WTC11 (cell line): Measurements from ENCODE around the gene FGF22. TPM values are rescaled to one million over a fixed set of nuclear protein-coding genes. Genes with fewer than 3 reads are reported as not detected.

ENCODE experiments used
- ATAC-seq: fragments of 200-7000 bp; cut with Tn5 transposase; 2 replicates; pipeline ENCODE4 v1.10.0; 2021; ENCODE audit warnings: mild to moderate bottlenecking, moderate library complexity
- CTCF ChIA-PET: fragments of 300-600 bp; sonication (Branson Sonifier 250); formaldehyde crosslinking; loops from one replicate; lab custom pipeline; 2021; ENCODE audit warnings: antibody characterized with exemption; lab: Charles Lee
- POLR2A ChIA-PET: fragments of 350-600 bp; sonication (Branson Sonifier 250); formaldehyde crosslinking; loops from one replicate; lab custom pipeline; 2021; ENCODE audit warnings: antibody characterized with exemption; lab: Charles Lee
- DNase-seq: peaks from one replicate; pipeline ENCODE4 v3.0.0; 2021; ENCODE audit warnings: low spot score
- H3K27ac Mint-ChIP-seq: 2 replicates; pipeline ENCODE4 v1.8.0; 2021; ENCODE audit warnings: mixed read lengths
- H3K27me3 Mint-ChIP-seq: 2 replicates; pipeline ENCODE4 v1.8.0; 2021; ENCODE audit warnings: low read depth, mild to moderate bottlenecking, moderate library complexity, mixed read lengths
- H3K36me3 Mint-ChIP-seq: 2 replicates; pipeline ENCODE4 v1.8.0; 2021; ENCODE audit warnings: mixed read lengths
- H3K4me1 Mint-ChIP-seq: 2 replicates; pipeline ENCODE4 v1.8.0; 2022; ENCODE audit warnings: mixed read lengths
- H3K4me3 Mint-ChIP-seq: 2 replicates; pipeline ENCODE4 v1.8.0; 2021; ENCODE audit warnings: mild to moderate bottlenecking, moderate library complexity, mixed read lengths
- H3K9me3 Mint-ChIP-seq: 2 replicates; pipeline ENCODE4 v1.8.0; 2021; ENCODE audit warnings: mixed read lengths
- ELF4 ChIP-seq: sonication (generic); formaldehyde crosslinking; IDR thresholded peaks from 2 replicates; pipeline ENCODE4 v1.8.1; 2022; ENCODE audit warnings: low read depth, mild to moderate bottlenecking, moderate library complexity, missing genetic modification reagents
- FOXP1 ChIP-seq: sonication (generic); formaldehyde crosslinking; IDR thresholded peaks from 2 replicates; pipeline ENCODE4 v1.8.0; 2022; ENCODE audit warnings: missing genetic modification reagents, mild to moderate bottlenecking, moderate library complexity, borderline replicate concordance
- KAT7 ChIP-seq: sonication (generic); formaldehyde crosslinking; IDR thresholded peaks from 2 replicates; pipeline ENCODE4 v1.8.1; 2023; ENCODE audit warnings: missing genetic modification reagents, mild to moderate bottlenecking, borderline replicate concordance
- NFYB ChIP-seq: sonication (generic); formaldehyde crosslinking; conservative IDR thresholded peaks from 2 replicates; pipeline ENCODE4 v1.8.0; 2022; ENCODE audit warnings: low read depth, missing genetic modification reagents
- ZNF219 ChIP-seq: sonication (generic); formaldehyde crosslinking; IDR thresholded peaks from 2 replicates; pipeline ENCODE4 v1.8.0; 2023; ENCODE audit warnings: missing genetic modification reagents, mild to moderate bottlenecking, borderline replicate concordance
- ZNF263 ChIP-seq: sonication (generic); formaldehyde crosslinking; IDR thresholded peaks from 2 replicates; pipeline ENCODE4 v1.8.1; 2022; ENCODE audit warnings: low read depth, mild to moderate bottlenecking, moderate library complexity, missing genetic modification reagents
- ZNF317 ChIP-seq: sonication (generic); formaldehyde crosslinking; IDR thresholded peaks from 2 replicates; pipeline ENCODE4 v1.8.1; 2023; ENCODE audit warnings: low read depth, mild to moderate bottlenecking, moderate library complexity, missing genetic modification reagents, borderline replicate concordance
- ZNF423 ChIP-seq: fragments of 250-450 bp; sonication (Bioruptor Pico); IDR thresholded peaks from 2 replicates; pipeline ENCODE4 v2.1.2; 2022; ENCODE audit warnings: mild to moderate bottlenecking, moderate library complexity
- total RNA-seq: library from RNA; stranded (reverse); gene quantifications from 3 replicates; pipeline ENCODE4 v1.2.3, GENCODE V29; 2021
- TF ChIP-seq, protein P1 (sequence below): sonication (generic); formaldehyde crosslinking; IDR thresholded peaks from 2 replicates; pipeline ENCODE4 v1.8.1; 2022; ENCODE audit warnings: missing genetic modification reagents, borderline replicate concordance
- TF ChIP-seq, protein P2 (sequence below): sonication (generic); formaldehyde crosslinking; IDR thresholded peaks from 2 replicates; pipeline ENCODE4 v1.8.1; 2023; ENCODE audit warnings: mild to moderate bottlenecking, missing genetic modification reagents
- TF ChIP-seq, protein P3 (sequence below): fragments of 250-450 bp; sonication (Bioruptor Pico); IDR thresholded peaks from 2 replicates; pipeline ENCODE4 v1.9.0; 2021; ENCODE audit warnings: mild to moderate bottlenecking, borderline replicate concordance
- TF ChIP-seq, protein P4 (sequence below): sonication (generic); formaldehyde crosslinking; IDR thresholded peaks from 2 replicates; pipeline ENCODE4 v1.8.0; 2023; ENCODE audit warnings: missing genetic modification reagents, mild to moderate bottlenecking, borderline replicate concordance
- TF ChIP-seq, protein P5 (sequence below): sonication (generic); formaldehyde crosslinking; IDR thresholded peaks from 2 replicates; pipeline ENCODE4 v1.8.0; 2022; ENCODE audit warnings: mild to moderate bottlenecking, missing genetic modification reagents
- TF ChIP-seq, protein P6 (sequence below): fragments of 250-450 bp; sonication (Bioruptor Pico); IDR thresholded peaks from 2 replicates; pipeline ENCODE4 v2.1.2; 2022; ENCODE audit warnings: mild to moderate bottlenecking, moderate library complexity

Gene FGF22
- total RNA-seq, 1 experiment from 2014 or later = 1.6 TPM

DNA sequence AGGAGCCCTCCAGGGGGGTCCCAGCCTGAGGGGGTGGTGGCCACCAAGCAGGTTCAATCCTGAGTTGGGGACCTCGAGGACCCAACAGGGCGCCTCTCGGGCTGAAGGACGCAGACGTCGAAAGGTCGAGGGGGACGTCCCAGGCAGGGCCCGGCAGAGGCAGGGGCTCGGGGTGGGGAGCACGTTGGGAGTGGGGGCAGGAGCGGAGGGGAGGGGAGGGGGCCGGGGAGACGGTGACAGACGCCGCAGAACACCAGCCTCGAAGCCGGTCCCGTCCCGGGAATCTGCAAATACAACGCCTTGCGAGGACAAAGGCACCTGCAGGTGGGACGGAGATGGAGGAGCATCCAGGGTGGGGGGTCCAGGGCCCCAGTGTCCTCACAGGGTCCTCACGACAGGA, 4.1 kb downstream of the FGF22 start:
- H3K9me3 Mint-ChIP-seq = no peaks in the 10 kb centered on the region
- H3K27me3 Mint-ChIP-seq = peaks cover 8% of the 10 kb centered on the region
- no peak for ATAC-seq
- no peaks in the 10 kb centered on the region; the same call in 1 of the 2 replicates for H3K36me3 Mint-ChIP-seq
- no peak overlapping the region for H3K4me3 Mint-ChIP-seq
- CTCF ChIA-PET = interaction anchor here (1.0 kb wide), 1 partner anchor 313 kb away, joined by 3 read pairs; no protein-coding TSS in a partner anchor
- POLR2A ChIA-PET = no interaction called here
- H3K27ac Mint-ChIP-seq = no peak overlapping the region
- H3K4me1 Mint-ChIP-seq = peaks cover 4% of the 10 kb centered on the region
- DNase-seq = no peak
- TF ChIP-seq FOXP1 (CRISPR knock-in tag) (no peak), ZNF423 (CRISPR knock-in tag) (no peak), ZNF219 (no peak), ZNF317 (no peak), NFYB (CRISPR knock-in tag) (no peak), ZNF263 (no peak), ELF4 (CRISPR knock-in tag) (no peak), KAT7 (CRISPR knock-in tag) (no peak)
- TF ChIP-seq, protein P1, sequence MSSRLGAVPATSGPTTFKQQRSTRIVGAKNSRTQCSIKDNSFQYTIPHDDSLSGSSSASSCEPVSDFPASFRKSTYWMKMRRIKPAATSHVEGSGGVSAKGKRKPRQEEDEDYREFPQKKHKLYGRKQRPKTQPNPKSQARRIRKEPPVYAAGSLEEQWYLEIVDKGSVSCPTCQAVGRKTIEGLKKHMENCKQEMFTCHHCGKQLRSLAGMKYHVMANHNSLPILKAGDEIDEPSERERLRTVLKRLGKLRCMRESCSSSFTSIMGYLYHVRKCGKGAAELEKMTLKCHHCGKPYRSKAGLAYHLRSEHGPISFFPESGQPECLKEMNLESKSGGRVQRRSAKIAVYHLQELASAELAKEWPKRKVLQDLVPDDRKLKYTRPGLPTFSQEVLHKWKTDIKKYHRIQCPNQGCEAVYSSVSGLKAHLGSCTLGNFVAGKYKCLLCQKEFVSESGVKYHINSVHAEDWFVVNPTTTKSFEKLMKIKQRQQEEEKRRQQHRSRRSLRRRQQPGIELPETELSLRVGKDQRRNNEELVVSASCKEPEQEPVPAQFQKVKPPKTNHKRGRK (CRISPR knock-in tag) = no peak
- TF ChIP-seq, protein P2, sequence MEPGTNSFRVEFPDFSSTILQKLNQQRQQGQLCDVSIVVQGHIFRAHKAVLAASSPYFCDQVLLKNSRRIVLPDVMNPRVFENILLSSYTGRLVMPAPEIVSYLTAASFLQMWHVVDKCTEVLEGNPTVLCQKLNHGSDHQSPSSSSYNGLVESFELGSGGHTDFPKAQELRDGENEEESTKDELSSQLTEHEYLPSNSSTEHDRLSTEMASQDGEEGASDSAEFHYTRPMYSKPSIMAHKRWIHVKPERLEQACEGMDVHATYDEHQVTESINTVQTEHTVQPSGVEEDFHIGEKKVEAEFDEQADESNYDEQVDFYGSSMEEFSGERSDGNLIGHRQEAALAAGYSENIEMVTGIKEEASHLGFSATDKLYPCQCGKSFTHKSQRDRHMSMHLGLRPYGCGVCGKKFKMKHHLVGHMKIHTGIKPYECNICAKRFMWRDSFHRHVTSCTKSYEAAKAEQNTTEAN = no peak
- TF ChIP-seq, protein P3, sequence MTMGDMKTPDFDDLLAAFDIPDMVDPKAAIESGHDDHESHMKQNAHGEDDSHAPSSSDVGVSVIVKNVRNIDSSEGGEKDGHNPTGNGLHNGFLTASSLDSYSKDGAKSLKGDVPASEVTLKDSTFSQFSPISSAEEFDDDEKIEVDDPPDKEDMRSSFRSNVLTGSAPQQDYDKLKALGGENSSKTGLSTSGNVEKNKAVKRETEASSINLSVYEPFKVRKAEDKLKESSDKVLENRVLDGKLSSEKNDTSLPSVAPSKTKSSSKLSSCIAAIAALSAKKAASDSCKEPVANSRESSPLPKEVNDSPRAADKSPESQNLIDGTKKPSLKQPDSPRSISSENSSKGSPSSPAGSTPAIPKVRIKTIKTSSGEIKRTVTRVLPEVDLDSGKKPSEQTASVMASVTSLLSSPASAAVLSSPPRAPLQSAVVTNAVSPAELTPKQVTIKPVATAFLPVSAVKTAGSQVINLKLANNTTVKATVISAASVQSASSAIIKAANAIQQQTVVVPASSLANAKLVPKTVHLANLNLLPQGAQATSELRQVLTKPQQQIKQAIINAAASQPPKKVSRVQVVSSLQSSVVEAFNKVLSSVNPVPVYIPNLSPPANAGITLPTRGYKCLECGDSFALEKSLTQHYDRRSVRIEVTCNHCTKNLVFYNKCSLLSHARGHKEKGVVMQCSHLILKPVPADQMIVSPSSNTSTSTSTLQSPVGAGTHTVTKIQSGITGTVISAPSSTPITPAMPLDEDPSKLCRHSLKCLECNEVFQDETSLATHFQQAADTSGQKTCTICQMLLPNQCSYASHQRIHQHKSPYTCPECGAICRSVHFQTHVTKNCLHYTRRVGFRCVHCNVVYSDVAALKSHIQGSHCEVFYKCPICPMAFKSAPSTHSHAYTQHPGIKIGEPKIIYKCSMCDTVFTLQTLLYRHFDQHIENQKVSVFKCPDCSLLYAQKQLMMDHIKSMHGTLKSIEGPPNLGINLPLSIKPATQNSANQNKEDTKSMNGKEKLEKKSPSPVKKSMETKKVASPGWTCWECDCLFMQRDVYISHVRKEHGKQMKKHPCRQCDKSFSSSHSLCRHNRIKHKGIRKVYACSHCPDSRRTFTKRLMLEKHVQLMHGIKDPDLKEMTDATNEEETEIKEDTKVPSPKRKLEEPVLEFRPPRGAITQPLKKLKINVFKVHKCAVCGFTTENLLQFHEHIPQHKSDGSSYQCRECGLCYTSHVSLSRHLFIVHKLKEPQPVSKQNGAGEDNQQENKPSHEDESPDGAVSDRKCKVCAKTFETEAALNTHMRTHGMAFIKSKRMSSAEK (CRISPR knock-in tag) = no peak
- TF ChIP-seq, protein P4, sequence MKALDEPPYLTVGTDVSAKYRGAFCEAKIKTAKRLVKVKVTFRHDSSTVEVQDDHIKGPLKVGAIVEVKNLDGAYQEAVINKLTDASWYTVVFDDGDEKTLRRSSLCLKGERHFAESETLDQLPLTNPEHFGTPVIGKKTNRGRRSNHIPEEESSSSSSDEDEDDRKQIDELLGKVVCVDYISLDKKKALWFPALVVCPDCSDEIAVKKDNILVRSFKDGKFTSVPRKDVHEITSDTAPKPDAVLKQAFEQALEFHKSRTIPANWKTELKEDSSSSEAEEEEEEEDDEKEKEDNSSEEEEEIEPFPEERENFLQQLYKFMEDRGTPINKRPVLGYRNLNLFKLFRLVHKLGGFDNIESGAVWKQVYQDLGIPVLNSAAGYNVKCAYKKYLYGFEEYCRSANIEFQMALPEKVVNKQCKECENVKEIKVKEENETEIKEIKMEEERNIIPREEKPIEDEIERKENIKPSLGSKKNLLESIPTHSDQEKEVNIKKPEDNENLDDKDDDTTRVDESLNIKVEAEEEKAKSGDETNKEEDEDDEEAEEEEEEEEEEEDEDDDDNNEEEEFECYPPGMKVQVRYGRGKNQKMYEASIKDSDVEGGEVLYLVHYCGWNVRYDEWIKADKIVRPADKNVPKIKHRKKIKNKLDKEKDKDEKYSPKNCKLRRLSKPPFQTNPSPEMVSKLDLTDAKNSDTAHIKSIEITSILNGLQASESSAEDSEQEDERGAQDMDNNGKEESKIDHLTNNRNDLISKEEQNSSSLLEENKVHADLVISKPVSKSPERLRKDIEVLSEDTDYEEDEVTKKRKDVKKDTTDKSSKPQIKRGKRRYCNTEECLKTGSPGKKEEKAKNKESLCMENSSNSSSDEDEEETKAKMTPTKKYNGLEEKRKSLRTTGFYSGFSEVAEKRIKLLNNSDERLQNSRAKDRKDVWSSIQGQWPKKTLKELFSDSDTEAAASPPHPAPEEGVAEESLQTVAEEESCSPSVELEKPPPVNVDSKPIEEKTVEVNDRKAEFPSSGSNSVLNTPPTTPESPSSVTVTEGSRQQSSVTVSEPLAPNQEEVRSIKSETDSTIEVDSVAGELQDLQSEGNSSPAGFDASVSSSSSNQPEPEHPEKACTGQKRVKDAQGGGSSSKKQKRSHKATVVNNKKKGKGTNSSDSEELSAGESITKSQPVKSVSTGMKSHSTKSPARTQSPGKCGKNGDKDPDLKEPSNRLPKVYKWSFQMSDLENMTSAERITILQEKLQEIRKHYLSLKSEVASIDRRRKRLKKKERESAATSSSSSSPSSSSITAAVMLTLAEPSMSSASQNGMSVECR (CRISPR knock-in tag) = no peak
- TF ChIP-seq, protein P5, sequence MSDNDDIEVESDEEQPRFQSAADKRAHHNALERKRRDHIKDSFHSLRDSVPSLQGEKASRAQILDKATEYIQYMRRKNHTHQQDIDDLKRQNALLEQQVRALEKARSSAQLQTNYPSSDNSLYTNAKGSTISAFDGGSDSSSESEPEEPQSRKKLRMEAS (CRISPR knock-in tag) = no peak
- TF ChIP-seq, protein P6, sequence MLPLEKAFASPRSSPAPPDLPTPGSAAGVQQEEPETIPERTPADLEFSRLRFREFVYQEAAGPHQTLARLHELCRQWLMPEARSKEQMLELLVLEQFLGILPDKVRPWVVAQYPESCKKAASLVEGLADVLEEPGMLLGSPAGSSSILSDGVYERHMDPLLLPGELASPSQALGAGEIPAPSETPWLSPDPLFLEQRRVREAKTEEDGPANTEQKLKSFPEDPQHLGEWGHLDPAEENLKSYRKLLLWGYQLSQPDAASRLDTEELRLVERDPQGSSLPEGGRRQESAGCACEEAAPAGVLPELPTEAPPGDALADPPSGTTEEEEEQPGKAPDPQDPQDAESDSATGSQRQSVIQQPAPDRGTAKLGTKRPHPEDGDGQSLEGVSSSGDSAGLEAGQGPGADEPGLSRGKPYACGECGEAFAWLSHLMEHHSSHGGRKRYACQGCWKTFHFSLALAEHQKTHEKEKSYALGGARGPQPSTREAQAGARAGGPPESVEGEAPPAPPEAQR (CRISPR knock-in tag) = no peak
- TF ChIP-seq, all 79 proteins: peak for 0
